Measurements from ENCODE around the gene SELENOI.

The SELENOI gene

GRCh38 chr2:26412091-26412673 is 66.2 kb downstream of the SELENOI start:
- DNase-seq, result no peak

DNA sequence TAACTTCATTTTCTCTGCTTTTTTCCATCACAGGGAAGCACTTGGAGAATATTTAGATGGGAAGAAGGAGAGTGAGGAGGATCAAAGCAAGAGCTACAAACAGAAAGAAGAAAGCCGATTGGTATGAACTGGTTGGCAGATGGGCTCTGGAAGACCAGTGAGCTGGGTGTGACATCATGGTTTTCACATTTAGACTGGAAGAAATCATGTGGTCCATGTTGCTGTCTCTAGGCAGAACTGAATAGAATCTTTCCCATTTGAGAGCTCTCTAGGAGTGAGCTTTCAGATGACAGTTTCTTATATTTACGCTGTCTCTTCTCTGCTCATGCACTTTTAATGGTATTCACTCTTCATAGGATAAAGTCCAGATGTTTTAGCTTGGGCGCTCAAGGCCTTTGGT is 68.4 kb downstream of the SELENOI start:
- no peak for DNase-seq

GRCh38 chr2:26421961-26422360 is 76.0 kb downstream of the SELENOI start:
- no peak for DNase-seq

DNA sequence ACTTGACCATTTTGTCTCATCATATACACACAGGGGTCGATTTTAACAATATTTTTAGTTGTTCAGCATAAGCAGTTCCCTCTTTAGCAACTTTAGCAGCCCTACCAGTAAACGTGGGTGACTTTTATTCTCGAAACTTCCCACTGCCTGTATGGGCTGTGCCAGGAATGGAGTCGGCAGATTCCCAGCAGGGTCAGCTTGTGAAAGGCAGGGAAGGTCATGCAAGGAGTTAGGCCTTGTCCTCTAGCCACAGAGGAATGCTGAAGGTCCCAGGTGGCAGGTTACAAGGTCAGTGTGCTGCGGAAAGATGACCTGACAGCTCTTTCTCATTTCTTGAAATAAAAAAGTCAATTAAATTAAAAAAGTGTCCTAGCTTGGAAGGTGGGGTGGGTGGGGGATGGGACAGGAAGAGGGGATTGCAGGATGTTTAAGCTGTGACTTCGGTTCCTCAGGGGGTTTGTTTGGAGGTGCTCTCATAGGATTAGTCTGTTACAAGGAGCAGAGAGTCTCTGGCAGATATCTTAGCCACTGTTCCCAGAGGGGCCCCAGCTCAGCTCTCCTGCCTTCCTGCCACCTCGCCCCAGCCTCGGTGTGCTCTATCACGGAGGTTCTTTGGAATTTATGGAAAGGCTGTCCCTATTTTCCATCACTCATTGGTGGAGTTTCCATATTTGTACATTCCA is 77.1 kb downstream of the SELENOI start:
- no peak for DNase-seq

DNA sequence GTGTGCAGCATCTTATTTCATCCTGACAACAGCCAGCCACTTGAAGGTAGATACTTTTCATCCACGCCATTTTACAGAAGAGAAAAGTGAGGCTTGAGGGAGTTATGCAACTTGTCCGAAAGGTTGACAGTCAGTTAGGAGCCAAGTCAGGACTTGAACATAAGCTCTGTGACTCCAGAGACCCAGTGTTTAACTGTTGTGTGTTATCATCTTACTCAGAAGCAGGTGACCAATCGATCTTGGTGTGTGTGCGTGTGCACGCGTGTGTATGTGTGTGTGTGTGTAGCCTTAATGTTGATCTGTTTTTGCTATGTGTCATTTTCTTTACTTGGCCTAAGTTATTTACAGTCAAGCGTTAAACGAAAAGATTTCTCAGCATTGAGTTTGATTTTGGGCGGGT is 77.8 kb downstream of the SELENOI start:
- no peak for DNase-seq

GRCh38 chr2:26424221-26424620 is 78.3 kb downstream of the SELENOI start:
- DNase-seq, result no peak

DNA sequence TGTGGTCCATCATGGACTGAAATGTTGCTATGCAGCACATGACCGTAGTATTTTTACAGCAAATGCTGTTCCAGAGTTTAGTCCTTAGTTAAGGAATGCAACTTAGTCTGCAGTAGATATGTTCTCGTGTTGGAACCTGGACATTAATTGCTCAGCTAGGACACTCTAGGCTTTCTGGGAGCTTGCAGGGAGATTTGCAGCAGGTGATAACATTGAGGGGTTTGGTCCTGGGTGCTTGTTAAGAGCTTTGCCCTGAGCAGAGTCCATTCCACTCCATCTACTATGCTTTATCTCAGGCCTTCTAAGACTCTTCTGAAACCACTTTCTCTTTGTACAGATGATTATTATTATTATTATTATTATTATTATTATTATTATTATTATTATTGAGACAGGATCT is 82.9 kb downstream of the SELENOI start:
- DNase-seq, result no peak

- no peak for DNase-seq
Measured at GRCh38 chr2:26429779-26430578, 84.0 kb downstream of the SELENOI start.

DNA sequence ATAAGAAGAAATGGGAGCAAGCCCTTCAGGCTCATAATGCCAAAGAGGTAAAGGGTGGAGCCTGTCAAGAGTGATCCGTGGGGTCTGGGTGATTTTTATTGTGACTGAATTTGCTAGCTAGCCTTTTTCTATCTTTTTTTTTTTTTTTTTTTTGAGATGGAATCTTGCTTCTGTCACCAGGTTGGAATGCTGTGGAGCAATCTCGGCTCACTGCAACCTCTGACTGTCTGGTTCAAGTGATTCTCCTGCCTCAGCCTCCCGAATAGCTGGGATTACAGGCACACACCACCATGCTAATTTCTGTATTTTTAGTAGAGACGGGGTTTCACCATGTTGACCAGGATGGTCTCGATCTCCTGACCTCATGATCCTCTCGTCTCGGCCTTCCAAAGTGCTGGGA is 84.9 kb downstream of the SELENOI start:
- no peak for DNase-seq

- DNase-seq, result no peak
Measured at GRCh38 chr2:26432363-26432762, 86.4 kb downstream of the SELENOI start.

GRCh38 chr2:26432859-26433258 is 86.9 kb downstream of the SELENOI start:
- DNase-seq, result no peak

GRCh38 chr2:26435106-26435505 is 89.2 kb downstream of the SELENOI start:
- DNase-seq, result no peak

DNA sequence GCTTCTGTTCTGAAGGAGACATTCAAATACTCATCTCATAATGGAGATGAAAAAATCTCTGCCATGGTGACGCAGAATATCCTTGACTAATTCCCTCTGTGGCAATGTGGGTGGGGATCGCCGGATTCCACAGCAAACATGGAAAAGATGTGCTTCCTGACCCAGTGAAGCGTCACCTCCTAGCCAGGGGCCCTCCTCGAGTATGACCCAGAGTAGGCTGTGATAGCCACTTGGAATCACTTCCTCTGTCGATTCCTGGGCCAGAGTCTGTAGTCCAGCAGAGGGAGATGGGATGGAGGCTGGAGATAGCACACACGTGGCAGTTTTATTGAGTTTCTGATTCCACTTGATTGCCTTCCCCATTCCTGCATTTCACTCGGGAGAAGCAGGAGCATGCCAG is 92.6 kb downstream of the SELENOI start:
- DNase-seq, result no peak

DNA sequence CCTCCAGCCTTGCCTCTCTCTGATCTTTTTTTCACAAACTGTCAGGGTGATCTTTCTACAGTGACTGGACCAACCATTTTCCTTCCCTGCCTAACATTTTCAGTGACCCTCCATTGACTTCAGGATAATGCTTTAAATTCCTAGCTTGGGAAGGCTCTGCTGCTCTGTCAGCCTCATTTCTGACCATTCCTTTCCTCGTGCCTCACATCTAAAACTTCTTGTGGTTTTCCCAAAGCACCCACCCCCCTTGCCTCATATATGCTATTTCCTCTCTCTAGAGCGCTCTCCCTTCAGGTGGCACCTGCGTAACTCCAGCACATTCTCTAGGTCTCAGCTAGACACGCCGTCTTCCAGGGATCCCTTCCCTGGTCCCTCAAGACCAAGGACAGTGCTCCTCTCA is 93.0 kb downstream of the SELENOI start:
- DNase-seq, result no peak

- DNase-seq, result no peak
Measured at GRCh38 chr2:26442301-26442700, 96.4 kb downstream of the SELENOI start.

- DNase-seq, result no peak
Measured at GRCh38 chr2:26442707-26443106, 96.8 kb downstream of the SELENOI start.

- no peak for DNase-seq
Measured at GRCh38 chr2:26444236-26444635, 98.3 kb downstream of the SELENOI start.
